Peyer's patch (tissue), 4 donors: Measurements from ENCODE around the gene DNM3.

Source experiments
- CTCF ChIP-seq, 6 experiments: fragments of 450-650 bp in 4 of 6; fragments of 200-600 bp in 2 of 6; sonication (generic) in 1 of 6; IDR thresholded peaks; one replicate each; pipeline ENCODE4 v1.5.1; 2017 to 2019; ENCODE audit warnings: antibody characterized with exemption in 6 of 6, mild to moderate bottlenecking in 3 of 6, moderate library complexity in 1 of 6
- POLR2A ChIP-seq, 2 donors: fragments of 450-650 bp; IDR thresholded peaks; one replicate each; pipeline ENCODE4 v1.5.1; 2017; ENCODE audit warnings: antibody characterized with exemption in 2 of 2, mild to moderate bottlenecking in 2 of 2, moderate library complexity in 2 of 2

GRCh38 chr1:172323686-172324085 is 482.4 kb downstream of the DNM3 start:
- TF ChIP-seq CTCF (IDR thresholded peaks at IDR 0.05) (no peak), POLR2A (IDR thresholded peaks at IDR 0.05) (no peak)
